CD14-positive monocyte (primary cell): ENCODE data around the gene TYW1. TPM values are rescaled to one million over a fixed set of nuclear protein-coding genes. Genes with fewer than 3 reads are reported as not detected.
"Not testable (repeated sequence)": the region's sequence is repeated elsewhere in the genome, so short reads cannot be mapped to it uniquely, and the experiment has no call there.

ENCODE experiments used
- DNase-seq, 3 donors: peaks; one replicate each; pipeline ENCODE4 v3.0.0-alpha.2; 2011 to 2022
- H2AFZ ChIP-seq: 2 replicates; pipeline ENCODE4 v1.6.0; 2012; ENCODE audit warnings: mild to moderate bottlenecking, low read depth, low read length, inconsistent platforms; ENCODE audit not compliant: insufficient read depth, poor library complexity, severe bottlenecking
- H3K27ac ChIP-seq, 2 donors: 1 replicate in 1 of 2; 2 replicates in 1 of 2; pipeline ENCODE4 v1.5.1; 2012 to 2013; ENCODE audit warnings: low read length in 2 of 2, control low read depth in 1 of 2, inconsistent platforms in 1 of 2, low read depth in 1 of 2, mild to moderate bottlenecking in 1 of 2
- H3K27me3 ChIP-seq, 2 donors: one replicate each; pipeline versions ENCODE4 v1.6.0 to v1.6.1; 2011 to 2013; ENCODE audit warnings: low read length in 2 of 2; ENCODE audit not compliant: control insufficient read depth in 2 of 2, insufficient read depth in 2 of 2
- H3K36me3 ChIP-seq, 2 donors: replicated peaks in 1 of 2; 1 replicate in 1 of 2; 2 replicates in 1 of 2; pipeline versions ENCODE4 v1.5.1 to v1.6.1; 2012 to 2013; ENCODE audit warnings: low read length in 2 of 2, control low read depth in 1 of 2, inconsistent platforms in 1 of 2, mild to moderate bottlenecking in 1 of 2; ENCODE audit not compliant: insufficient read depth in 2 of 2, control insufficient read depth in 1 of 2
- H3K4me1 ChIP-seq, 2 donors: 1 replicate in 1 of 2; 2 replicates in 1 of 2; pipeline versions ENCODE4 v1.5.1 to v1.6.1; 2012 to 2013; ENCODE audit warnings: low read length in 2 of 2, control low read depth in 1 of 2, inconsistent platforms in 1 of 2, mild to moderate bottlenecking in 1 of 2, moderate library complexity in 1 of 2; ENCODE audit not compliant: insufficient read depth in 2 of 2, control insufficient read depth in 1 of 2
- H3K4me2 ChIP-seq: replicated peaks from 2 replicates; pipeline ENCODE3; 2012; ENCODE audit warnings: low read length, moderate library complexity, mild to moderate bottlenecking; ENCODE audit not compliant: poor library complexity, severe bottlenecking; ENCODE audit errors: extremely low read depth
- H3K4me3 ChIP-seq, 3 experiments: fragments of 200-600 bp in 1 of 3; sonication (generic) in 1 of 3; replicated peaks in 1 of 3; 1 replicate in 2 of 3; 2 replicates in 1 of 3; pipeline ENCODE4 v1.5.1; 2011 to 2013; ENCODE audit warnings: low read length in 3 of 3, mild to moderate bottlenecking in 3 of 3, control low read depth in 2 of 3, low read depth in 2 of 3, inconsistent platforms in 1 of 3, moderate library complexity in 1 of 3
- H3K79me2 ChIP-seq: 2 replicates; pipeline ENCODE4 v1.6.0; 2012; ENCODE audit warnings: mild to moderate bottlenecking, control low read depth, inconsistent platforms, low read length, moderate library complexity; ENCODE audit not compliant: insufficient read depth
- H3K9ac ChIP-seq: 2 replicates; pipeline ENCODE4 v1.6.0; 2017; ENCODE audit warnings: low read length, mild to moderate bottlenecking; ENCODE audit not compliant: insufficient read depth, poor library complexity, severe bottlenecking
- H3K9me3 ChIP-seq, 2 donors: replicated peaks in 1 of 2; 1 replicate in 1 of 2; 2 replicates in 1 of 2; pipeline versions ENCODE4 v1.5.1 to v1.6.1; 2012 to 2013; ENCODE audit warnings: low read length in 2 of 2, control low read depth in 1 of 2; ENCODE audit not compliant: control insufficient read depth in 1 of 2, insufficient read depth in 1 of 2
- H4K20me1 ChIP-seq: 2 replicates; pipeline ENCODE4 v1.6.0; 2012; ENCODE audit warnings: mild to moderate bottlenecking, low read length, control low read depth, moderate library complexity; ENCODE audit not compliant: insufficient read depth
- H3K27ac Mint-ChIP-seq, 7 donors: one replicate each; pipeline ENCODE4 v1.8.0; 2020; ENCODE audit warnings: mild to moderate bottlenecking in 7 of 7, mixed read lengths in 7 of 7, moderate library complexity in 6 of 7, inconsistent platforms in 2 of 7
- H3K27me3 Mint-ChIP-seq, 3 donors: one replicate each; pipeline ENCODE4 v1.8.0; 2021 to 2022; ENCODE audit warnings: low read depth in 3 of 3, mild to moderate bottlenecking in 3 of 3, mixed read lengths in 3 of 3, moderate library complexity in 3 of 3, inconsistent platforms in 1 of 3
- H3K36me3 Mint-ChIP-seq, 2 donors: one replicate each; pipeline ENCODE4 v1.8.0; 2020; ENCODE audit warnings: mixed read lengths in 2 of 2, inconsistent platforms in 1 of 2, mild to moderate bottlenecking in 1 of 2
- H3K4me1 Mint-ChIP-seq: one replicate; pipeline ENCODE4 v1.8.0; 2020; ENCODE audit warnings: mild to moderate bottlenecking, mixed read lengths
- H3K4me3 Mint-ChIP-seq, 2 donors: one replicate each; pipeline ENCODE4 v1.8.0; 2020; ENCODE audit warnings: mild to moderate bottlenecking in 2 of 2, mixed read lengths in 2 of 2, moderate library complexity in 1 of 2
- H3K9me3 Mint-ChIP-seq, 7 donors: one replicate each; pipeline ENCODE4 v1.8.0; 2020 to 2022; ENCODE audit warnings: mixed read lengths in 7 of 7, mild to moderate bottlenecking in 6 of 7, moderate library complexity in 6 of 7, inconsistent platforms in 2 of 7
- WGBS: methylation state at CpG from one replicate; pipeline ENCODE4 v1.1.5; 2013; ENCODE audit warnings: missing lambda C conversion rate; ENCODE audit not compliant: insufficient coverage; 5-methylcytosine and 5-hydroxymethylcytosine counted together
- intact Hi-C, 2 donors: fragments of 100-400 bp; cut with micrococcal nuclease; formaldehyde crosslinking; loops; one replicate each; pipeline versions ENCODE4 v1.15.0 to v1.15.1; 2023
- polyA plus RNA-seq, 3 donors: library from polyadenylated mRNA; depleted of rRNA in 1 of 3; unstranded in 2 of 3; stranded (reverse) in 1 of 3; fragments of 300-500 nt in 2 of 3; fragments of >200 nt in 1 of 3; fragmentation: Illumina TruSeq in 2 of 3; gene quantifications; 1 replicate in 2 of 3; 2 replicates in 1 of 3; pipeline ENCODE4 v1.2.3, GENCODE V29; 2012 to 2021
- TF ChIP-seq, protein P1 (sequence below): fragments of 200-600 bp; IDR thresholded peaks from one replicate; pipeline ENCODE4 v1.8.0; 2022; ENCODE audit warnings: antibody characterized with exemption, mild to moderate bottlenecking

Gene TYW1
- polyA plus RNA-seq, 3 donors, result 6.3 to 9.0 (median 7.2) TPM

DNA sequence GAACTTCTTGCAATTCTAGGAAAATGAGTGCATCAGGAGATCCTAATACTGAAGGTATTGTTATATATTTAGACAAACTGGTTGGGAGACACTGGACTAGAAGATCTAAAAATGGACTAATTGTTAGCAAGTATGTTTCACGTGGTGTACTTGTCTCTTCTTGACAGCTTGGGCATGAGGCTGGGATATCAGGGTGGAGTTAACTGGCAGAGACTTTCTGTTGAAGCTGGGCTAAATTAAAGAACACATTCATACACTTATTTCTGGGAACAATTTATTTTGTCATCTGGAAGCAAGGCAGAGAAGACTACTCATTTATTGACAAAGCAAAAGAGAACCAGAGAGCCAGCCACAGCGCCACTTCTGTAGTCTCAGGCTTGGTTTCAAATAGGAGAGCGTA lies 25.9 kb downstream of the TYW1 start:
- peak overlapping the region in 1 of 7 donors; percentile 80 for H3K27ac Mint-ChIP-seq
- peaks cover 51 to 94% of the 10 kb centered on the region in 2 donors for H3K36me3 ChIP-seq

GRCh38 chr7:67025459-67025858 lies 28.8 kb downstream of the TYW1 start:
- H2AFZ ChIP-seq, H3K4me1 ChIP-seq, H3K27ac ChIP-seq, H3K9me3 ChIP-seq, H3K4me2 ChIP-seq, H4K20me1 ChIP-seq, H3K4me3 Mint-ChIP-seq, intact Hi-C loops, H3K27me3 ChIP-seq, H3K27me3 Mint-ChIP-seq, H3K9ac ChIP-seq, H3K4me3 ChIP-seq, H3K27ac Mint-ChIP-seq, H3K79me2 ChIP-seq, H3K4me1 Mint-ChIP-seq, DNase-seq: not testable (repeated sequence)
- peaks cover 62 to 85% of the 10 kb centered on the region in 2 donors for H3K36me3 Mint-ChIP-seq
- no CpG with 5 or more reads among the region's 1 CpG for WGBS
- peaks cover 38 to 84% of the 10 kb centered on the region in 2 donors for H3K36me3 ChIP-seq
- peaks cover 11 to 19% (median 12%) of the 10 kb centered on the region in 7 donors for H3K9me3 Mint-ChIP-seq

More for the DNA sequence above, 25.9 kb downstream of the TYW1 start:
- intact Hi-C loops, result no loop called here
- no peak overlapping the region for H3K4me3 Mint-ChIP-seq
- Histone ChIP-seq H3K4me3 (no peak overlapping the region), H4K20me1 (no peaks in the 10 kb centered on the region), H3K9ac (no peak overlapping the region), H3K4me2 (no peak overlapping the region), H3K79me2 (no peaks in the 10 kb centered on the region), H2AFZ (no peak overlapping the region), H3K27ac (no peak overlapping the region), H3K27me3 (no peaks in the 10 kb centered on the region), H3K9me3 (no peaks in the 10 kb centered on the region), H3K4me1 (no peaks in the 10 kb centered on the region)
- no peak for DNase-seq
- 100% methylated on average over 1 of the region's 3 CpGs for WGBS
- H3K27me3 Mint-ChIP-seq, result peaks cover 0 to 2% (median 0%) of the 10 kb centered on the region in 3 donors
- TF ChIP-seq, protein P1, sequence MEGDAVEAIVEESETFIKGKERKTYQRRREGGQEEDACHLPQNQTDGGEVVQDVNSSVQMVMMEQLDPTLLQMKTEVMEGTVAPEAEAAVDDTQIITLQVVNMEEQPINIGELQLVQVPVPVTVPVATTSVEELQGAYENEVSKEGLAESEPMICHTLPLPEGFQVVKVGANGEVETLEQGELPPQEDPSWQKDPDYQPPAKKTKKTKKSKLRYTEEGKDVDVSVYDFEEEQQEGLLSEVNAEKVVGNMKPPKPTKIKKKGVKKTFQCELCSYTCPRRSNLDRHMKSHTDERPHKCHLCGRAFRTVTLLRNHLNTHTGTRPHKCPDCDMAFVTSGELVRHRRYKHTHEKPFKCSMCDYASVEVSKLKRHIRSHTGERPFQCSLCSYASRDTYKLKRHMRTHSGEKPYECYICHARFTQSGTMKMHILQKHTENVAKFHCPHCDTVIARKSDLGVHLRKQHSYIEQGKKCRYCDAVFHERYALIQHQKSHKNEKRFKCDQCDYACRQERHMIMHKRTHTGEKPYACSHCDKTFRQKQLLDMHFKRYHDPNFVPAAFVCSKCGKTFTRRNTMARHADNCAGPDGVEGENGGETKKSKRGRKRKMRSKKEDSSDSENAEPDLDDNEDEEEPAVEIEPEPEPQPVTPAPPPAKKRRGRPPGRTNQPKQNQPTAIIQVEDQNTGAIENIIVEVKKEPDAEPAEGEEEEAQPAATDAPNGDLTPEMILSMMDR, result no peak
- H3K36me3 Mint-ChIP-seq, result peaks cover 76 to 88% of the 10 kb centered on the region in 2 donors
- peaks cover 10% of the 10 kb centered on the region for H3K4me1 Mint-ChIP-seq
- H3K9me3 Mint-ChIP-seq, result peaks cover 0 to 3% (median 0%) of the 10 kb centered on the region in 7 donors

- H3K4me3 Mint-ChIP-seq, intact Hi-C loops, H3K79me2 ChIP-seq, H3K27ac ChIP-seq, H3K9ac ChIP-seq, H3K27ac Mint-ChIP-seq, H3K9me3 ChIP-seq, H3K27me3 ChIP-seq, H2AFZ ChIP-seq, H4K20me1 ChIP-seq, H3K27me3 Mint-ChIP-seq, DNase-seq, H3K4me1 Mint-ChIP-seq, H3K4me2 ChIP-seq, H3K4me3 ChIP-seq, H3K4me1 ChIP-seq: not testable (repeated sequence)
- WGBS, result no CpG with 5 or more reads among the region's 2 CpGs
- H3K36me3 Mint-ChIP-seq, result peaks cover 39 to 69% of the 10 kb centered on the region in 2 donors
- H3K9me3 Mint-ChIP-seq, result peaks cover 11 to 24% (median 14%) of the 10 kb centered on the region in 7 donors
- peaks cover 18 to 48% of the 10 kb centered on the region in 2 donors for H3K36me3 ChIP-seq
Observed at GRCh38 chr7:67031685-67032084, 35.1 kb downstream of the TYW1 start.
